ENCODE results near the gene RASSF1. TPM values are rescaled to one million over a fixed set of nuclear protein-coding genes. Genes with fewer than 3 reads are reported as not detected.

RASSF1 gene
- total RNA-seq, 5 donors from 2014 or later (not counting 1 experiment from before 2014, with no cell fraction given): 73.2 to 153 (median 79.6) TPM

- DNase-seq: no peak
- ATAC-seq (replicated peaks in 1 of 4): no peak
- Histone ChIP-seq H3K27ac (ENCODE audit: low read length) (no peak overlapping the region), H3K4me3 (ENCODE audit: control insufficient read depth in 1 of 2, extremely low read depth in 1 of 2, low read length in 1 of 2) (no peak overlapping the region), H3K27me3 (replicated peaks in 1 of 2; ENCODE audit: control insufficient read depth in 2 of 2, extremely low read depth in 1 of 2, insufficient read depth in 2 of 2, low read length in 1 of 2) (peaks cover 0 to 3% of the 10 kb centered on the region in 2 experiments), H3K36me3 (ENCODE audit: control insufficient read depth in 2 of 2, extremely low read depth in 1 of 2, insufficient read depth in 1 of 2, low read length in 1 of 2) (no peaks in the 10 kb centered on the region), H3K4me1 (ENCODE audit: control insufficient read depth in 1 of 2, extremely low read depth in 1 of 2, insufficient read depth in 2 of 2, low read length in 2 of 2) (no peaks in the 10 kb centered on the region), H3K9me3 (no peaks in the 10 kb centered on the region)
- H3K36me3 Mint-ChIP-seq: no peaks in the 10 kb centered on the region
- H3K27me3 Mint-ChIP-seq: no peaks in the 10 kb centered on the region
- no peak overlapping the region for H3K4me3 Mint-ChIP-seq
- ChIA-PET POLR2A (no interaction called here), CTCF (no interaction called here)
- 88% methylated on average over 5 of the region's 12 CpGs for WGBS (ENCODE audit: insufficient coverage)
- no peak overlapping the region for H3K27ac Mint-ChIP-seq
- no peaks in the 10 kb centered on the region for H3K9me3 Mint-ChIP-seq
- H3K4me1 Mint-ChIP-seq: no peaks in the 10 kb centered on the region
These were observed 42.1 kb upstream of the RASSF1 start for GRCh38 chr3:50382722-50383121.

GRCh38 chr3:50381383-50381782 lies 40.7 kb upstream of the RASSF1 start:
- Histone ChIP-seq H3K4me1 (ENCODE audit: control insufficient read depth in 1 of 2, extremely low read depth in 1 of 2, insufficient read depth in 2 of 2, low read length in 2 of 2) (no peaks in the 10 kb centered on the region), H3K27ac (ENCODE audit: low read length) (no peak overlapping the region), H3K36me3 (ENCODE audit: control insufficient read depth in 2 of 2, extremely low read depth in 1 of 2, insufficient read depth in 1 of 2, low read length in 1 of 2) (no peaks in the 10 kb centered on the region), H3K4me3 (ENCODE audit: control insufficient read depth in 1 of 2, extremely low read depth in 1 of 2, low read length in 1 of 2) (no peak overlapping the region), H3K27me3 (replicated peaks in 1 of 2; ENCODE audit: control insufficient read depth in 2 of 2, extremely low read depth in 1 of 2, insufficient read depth in 2 of 2, low read length in 1 of 2) (no peaks in the 10 kb centered on the region), H3K9me3 (no peaks in the 10 kb centered on the region)
- no peaks in the 10 kb centered on the region for H3K9me3 Mint-ChIP-seq
- H3K27ac Mint-ChIP-seq: no peak overlapping the region
- H3K27me3 Mint-ChIP-seq: no peaks in the 10 kb centered on the region
- WGBS (ENCODE audit: insufficient coverage): 81% methylated on average over 3 of the region's 4 CpGs
- no peak overlapping the region for H3K4me3 Mint-ChIP-seq
- no peaks in the 10 kb centered on the region for H3K36me3 Mint-ChIP-seq
- POLR2A ChIA-PET: interaction anchor here in 1 of 2 donors (0.6 kb wide), 1 partner anchor 33 kb away, joined by 3 read pairs; no protein-coding TSS in a partner anchor
- H3K4me1 Mint-ChIP-seq: no peaks in the 10 kb centered on the region
- DNase-seq (no peak), ATAC-seq (replicated peaks in 1 of 4) (no peak)
- CTCF ChIA-PET: no interaction called here

GRCh38 chr3:50380405-50381085 lies 39.9 kb upstream of the RASSF1 start:
- ChIA-PET CTCF (interaction anchor here in 1 of 2 donors (0.6 kb wide), 1 partner anchor 31 kb away, joined by 3 read pairs; no protein-coding TSS in a partner anchor), POLR2A (interaction anchor here in 1 of 2 donors (0.6 kb wide), 1 partner anchor 311 kb away, joined by 5 read pairs; no protein-coding TSS in a partner anchor)
- DNase-seq (no peak), ATAC-seq (replicated peaks in 1 of 4) (no peak)
- Mint-ChIP-seq H3K27ac (no peak overlapping the region), H3K9me3 (no peaks in the 10 kb centered on the region), H3K4me3 (no peak overlapping the region), H3K4me1 (no peaks in the 10 kb centered on the region), H3K36me3 (no peaks in the 10 kb centered on the region), H3K27me3 (no peaks in the 10 kb centered on the region)
- Histone ChIP-seq H3K4me1 (ENCODE audit: control insufficient read depth in 1 of 2, extremely low read depth in 1 of 2, insufficient read depth in 2 of 2, low read length in 2 of 2) (no peaks in the 10 kb centered on the region), H3K27ac (ENCODE audit: low read length) (no peak overlapping the region), H3K4me3 (ENCODE audit: control insufficient read depth in 1 of 2, extremely low read depth in 1 of 2, low read length in 1 of 2) (no peak overlapping the region), H3K9me3 (no peaks in the 10 kb centered on the region), H3K27me3 (replicated peaks in 1 of 2; ENCODE audit: control insufficient read depth in 2 of 2, extremely low read depth in 1 of 2, insufficient read depth in 2 of 2, low read length in 1 of 2) (no peaks in the 10 kb centered on the region), H3K36me3 (ENCODE audit: control insufficient read depth in 2 of 2, extremely low read depth in 1 of 2, insufficient read depth in 1 of 2, low read length in 1 of 2) (no peaks in the 10 kb centered on the region)
- 69% methylated on average over 9 of the region's 17 CpGs for WGBS (ENCODE audit: insufficient coverage)

- CTCF ChIA-PET: no interaction called here
- DNase-seq (no peak), ATAC-seq (replicated peaks in 1 of 4) (no peak)
- POLR2A ChIA-PET: no interaction called here
- Histone ChIP-seq H3K4me3 (ENCODE audit: control insufficient read depth in 1 of 2, extremely low read depth in 1 of 2, low read length in 1 of 2) (no peak overlapping the region), H3K9me3 (no peaks in the 10 kb centered on the region), H3K27ac (ENCODE audit: low read length) (no peak overlapping the region), H3K27me3 (replicated peaks in 1 of 2; ENCODE audit: control insufficient read depth in 2 of 2, extremely low read depth in 1 of 2, insufficient read depth in 2 of 2, low read length in 1 of 2) (no peaks in the 10 kb centered on the region), H3K36me3 (ENCODE audit: control insufficient read depth in 2 of 2, extremely low read depth in 1 of 2, insufficient read depth in 1 of 2, low read length in 1 of 2) (no peaks in the 10 kb centered on the region), H3K4me1 (ENCODE audit: control insufficient read depth in 1 of 2, extremely low read depth in 1 of 2, insufficient read depth in 2 of 2, low read length in 2 of 2) (no peaks in the 10 kb centered on the region)
- H3K4me3 Mint-ChIP-seq: no peak overlapping the region
- H3K9me3 Mint-ChIP-seq: no peaks in the 10 kb centered on the region
- no peaks in the 10 kb centered on the region for H3K36me3 Mint-ChIP-seq
- H3K27ac Mint-ChIP-seq: no peak overlapping the region
- H3K4me1 Mint-ChIP-seq: peaks cover 0 to 2% (median 0%) of the 10 kb centered on the region in 3 donors
- H3K27me3 Mint-ChIP-seq: no peaks in the 10 kb centered on the region
- WGBS (ENCODE audit: insufficient coverage): 86% methylated on average over 10 of the region's 17 CpGs
These were observed 38.1 kb upstream of the RASSF1 start for GRCh38 chr3:50378757-50379156.

GRCh38 chr3:50378024-50378423 lies 37.4 kb upstream of the RASSF1 start:
- no peak overlapping the region for H3K4me3 Mint-ChIP-seq
- no peak for ATAC-seq (replicated peaks in 1 of 4)
- WGBS (ENCODE audit: insufficient coverage): 93% methylated on average over 5 of the region's 6 CpGs

GRCh38 chr3:50375258-50375931 lies 34.8 kb upstream of the RASSF1 start:
- no peaks in the 10 kb centered on the region for H3K36me3 ChIP-seq (ENCODE audit: control insufficient read depth in 2 of 2, extremely low read depth in 1 of 2, insufficient read depth in 1 of 2, low read length in 1 of 2)
- H3K27me3 ChIP-seq (replicated peaks in 1 of 2; ENCODE audit: control insufficient read depth in 2 of 2, extremely low read depth in 1 of 2, insufficient read depth in 2 of 2, low read length in 1 of 2): peaks cover 0 to 3% of the 10 kb centered on the region in 2 experiments
- H3K27me3 Mint-ChIP-seq: no peaks in the 10 kb centered on the region
- no peaks in the 10 kb centered on the region for H3K36me3 Mint-ChIP-seq
- no peaks in the 10 kb centered on the region for H3K9me3 ChIP-seq
- ATAC-seq (replicated peaks in 1 of 4) (no peak), DNase-seq (no peak)
- ChIA-PET POLR2A (no interaction called here), CTCF (no interaction called here)
- H3K27ac ChIP-seq (ENCODE audit: low read length): no peak overlapping the region
- H3K4me3 ChIP-seq (ENCODE audit: control insufficient read depth in 1 of 2, extremely low read depth in 1 of 2, low read length in 1 of 2): no peak overlapping the region
- peaks cover 4 to 21% (median 8%) of the 10 kb centered on the region in 3 donors for H3K4me1 Mint-ChIP-seq
- peaks cover 3 to 10% of the 10 kb centered on the region in 2 experiments for H3K4me1 ChIP-seq (ENCODE audit: control insufficient read depth in 1 of 2, extremely low read depth in 1 of 2, insufficient read depth in 2 of 2, low read length in 2 of 2)
- H3K27ac Mint-ChIP-seq: no peak overlapping the region
- 77% methylated on average over 3 of the region's 7 CpGs for WGBS (ENCODE audit: insufficient coverage)
- no peaks in the 10 kb centered on the region for H3K9me3 Mint-ChIP-seq
- H3K4me3 Mint-ChIP-seq: no peak overlapping the region

More at GRCh38 chr3:50378024-50378423, 37.4 kb upstream of the RASSF1 start:
- Histone ChIP-seq H3K27me3 (replicated peaks in 1 of 2; ENCODE audit: control insufficient read depth in 2 of 2, extremely low read depth in 1 of 2, insufficient read depth in 2 of 2, low read length in 1 of 2) (no peaks in the 10 kb centered on the region), H3K27ac (ENCODE audit: low read length) (no peak overlapping the region), H3K4me1 (ENCODE audit: control insufficient read depth in 1 of 2, extremely low read depth in 1 of 2, insufficient read depth in 2 of 2, low read length in 2 of 2) (peaks cover 3% of the 10 kb centered on the region in 2 experiments), H3K36me3 (ENCODE audit: control insufficient read depth in 2 of 2, extremely low read depth in 1 of 2, insufficient read depth in 1 of 2, low read length in 1 of 2) (no peaks in the 10 kb centered on the region), H3K9me3 (no peaks in the 10 kb centered on the region), H3K4me3 (ENCODE audit: control insufficient read depth in 1 of 2, extremely low read depth in 1 of 2, low read length in 1 of 2) (no peak overlapping the region)
- ChIA-PET CTCF (no interaction called here), POLR2A (no interaction called here)
- H3K4me1 Mint-ChIP-seq: peaks cover 2 to 9% (median 4%) of the 10 kb centered on the region in 3 donors
- H3K27ac Mint-ChIP-seq: no peak overlapping the region
- H3K27me3 Mint-ChIP-seq: no peaks in the 10 kb centered on the region
- no peak for DNase-seq
- no peaks in the 10 kb centered on the region for H3K9me3 Mint-ChIP-seq
- no peaks in the 10 kb centered on the region for H3K36me3 Mint-ChIP-seq
